IMR-90 (cell line): ENCODE results near the gene HIVEP1. TPM values are rescaled to one million over a fixed set of nuclear protein-coding genes. Genes with fewer than 3 reads are reported as not detected.

Experiments
- ATAC-seq: fragments of 200-7000 bp; cut with Tn5 transposase; 2 replicates; pipeline ENCODE4 v1.9.1; 2020; ENCODE audit warnings: low read depth, mild to moderate bottlenecking, moderate library complexity
- BruUV-seq: library from RNA; stranded (reverse); fragments of 400-500 nt; replicated peaks from 2 replicates; lab custom pipeline; 2021; lab: Mats Ljungman, UMichigan
- CTCF ChIA-PET: fragments of 300-600 bp; formaldehyde crosslinking; extraction: SDS; loops from one replicate; lab custom pipeline; 2021; ENCODE audit warnings: antibody characterized with exemption; lab: Yijun Ruan, JAX
- POLR2A ChIA-PET: fragments of 300-600 bp; sonication (Branson Sonifier 250); formaldehyde crosslinking; loops from one replicate; lab custom pipeline; 2022; ENCODE audit warnings: antibody characterized with exemption; ENCODE audit not compliant: unreplicated experiment; lab: Charles Lee
- DNase-seq: peaks from one replicate; pipeline ENCODE4 v3.0.0; 2013
- H2AFZ ChIP-seq: replicated peaks from 2 replicates; pipeline ENCODE3; 2013; ENCODE audit warnings: low read length, mild to moderate bottlenecking; ENCODE audit not compliant: poor library complexity
- H2AK5ac ChIP-seq: 2 replicates; pipeline ENCODE4 v1.6.1; 2013; ENCODE audit warnings: low read depth, low read length, inconsistent platforms
- H2AK9ac ChIP-seq: replicated peaks from 2 replicates; pipeline ENCODE3; 2013; ENCODE audit warnings: mild to moderate bottlenecking, low read depth, low read length, moderate library complexity; ENCODE audit not compliant: poor library complexity
- H2BK120ac ChIP-seq: 2 replicates; pipeline ENCODE4 v1.6.1; 2013; ENCODE audit warnings: low read depth, low read length, inconsistent platforms
- H2BK15ac ChIP-seq: 3 replicates; pipeline ENCODE4 v1.6.1; 2013; ENCODE audit warnings: low read depth, low read length, inconsistent platforms
- H2BK20ac ChIP-seq: 2 replicates; pipeline ENCODE4 v1.6.1; 2013; ENCODE audit warnings: low read depth, mild to moderate bottlenecking, inconsistent platforms, low read length, moderate library complexity
- H2BK5ac ChIP-seq: 2 replicates; pipeline ENCODE4 v1.6.1; 2013; ENCODE audit warnings: mild to moderate bottlenecking, low read depth, low read length, inconsistent platforms; ENCODE audit not compliant: poor library complexity, severe bottlenecking
- H3K14ac ChIP-seq: replicated peaks from 2 replicates; pipeline ENCODE4 v1.6.1; 2013; ENCODE audit warnings: low read depth, low read length, inconsistent platforms
- H3K18ac ChIP-seq: 2 replicates; pipeline ENCODE4 v1.6.1; 2013; ENCODE audit warnings: low read depth, low read length, control low read depth
- H3K23ac ChIP-seq: 2 replicates; pipeline ENCODE4 v1.6.1; 2013; ENCODE audit warnings: low read depth, low read length, inconsistent platforms
- H3K27ac ChIP-seq: 2 replicates; pipeline ENCODE4 v1.5.1; 2013; ENCODE audit warnings: mild to moderate bottlenecking, control low read depth, low read length; ENCODE audit not compliant: insufficient read depth
- H3K27me3 ChIP-seq: 2 replicates; pipeline ENCODE4 v1.6.1; 2013; ENCODE audit warnings: low read length; ENCODE audit not compliant: control insufficient read depth, insufficient read depth
- H3K36me3 ChIP-seq: 2 replicates; pipeline ENCODE4 v1.6.1; 2013; ENCODE audit warnings: low read length, mixed read lengths; ENCODE audit not compliant: control insufficient read depth, insufficient read depth
- H3K4ac ChIP-seq: 2 replicates; pipeline ENCODE4 v1.6.1; 2013; ENCODE audit warnings: low read depth, low read length, inconsistent platforms
- H3K4me1 ChIP-seq: 2 replicates; pipeline ENCODE4 v1.6.1; 2013; ENCODE audit warnings: low read length, mixed read lengths; ENCODE audit not compliant: control insufficient read depth, insufficient read depth
- H3K4me2 ChIP-seq: 2 replicates; pipeline ENCODE4 v1.6.1; 2013; ENCODE audit warnings: low read depth, mild to moderate bottlenecking, control low read depth, low read length, moderate library complexity
- H3K4me3 ChIP-seq: 2 replicates; pipeline ENCODE4 v1.5.1; 2013; ENCODE audit warnings: low read depth, mild to moderate bottlenecking, control low read depth, low read length, moderate library complexity; ENCODE audit not compliant: insufficient read depth
- H3K56ac ChIP-seq: 2 replicates; pipeline ENCODE4 v1.6.1; 2013; ENCODE audit warnings: low read length, inconsistent platforms; ENCODE audit not compliant: insufficient read depth; ENCODE audit errors: extremely low read depth
- H3K79me1 ChIP-seq, 2 experiments: 2 replicates each; pipeline ENCODE4 v1.6.1; 2013; ENCODE audit warnings: low read length in 2 of 2, inconsistent platforms in 1 of 2, low read depth in 1 of 2
- H3K9ac ChIP-seq: 2 replicates; pipeline ENCODE4 v1.6.1; 2013; ENCODE audit warnings: low read depth, low read length, control low read depth
- H3K9me1 ChIP-seq: 2 replicates; pipeline ENCODE4 v1.6.1; 2013; ENCODE audit warnings: low read length, inconsistent platforms; ENCODE audit not compliant: insufficient read depth
- H3K9me3 ChIP-seq: 2 replicates; pipeline ENCODE4 v1.6.1; 2013; ENCODE audit warnings: low read length; ENCODE audit not compliant: control insufficient read depth, insufficient read depth
- H4K20me1 ChIP-seq: 2 replicates; pipeline ENCODE4 v1.6.1; 2013; ENCODE audit warnings: low read length, inconsistent platforms; ENCODE audit not compliant: insufficient read depth
- H4K5ac ChIP-seq: 2 replicates; pipeline ENCODE4 v1.6.1; 2013; ENCODE audit warnings: mild to moderate bottlenecking, low read depth, low read length, control low read depth
- H4K8ac ChIP-seq, 2 experiments: 2 replicates each; pipeline ENCODE4 v1.6.1; 2013; ENCODE audit warnings: low read depth in 2 of 2, low read length in 2 of 2, control low read depth in 1 of 2, inconsistent platforms in 1 of 2
- H4K91ac ChIP-seq: 2 replicates; pipeline ENCODE4 v1.6.1; 2013; ENCODE audit warnings: low read depth, low read length, inconsistent platforms; ENCODE audit not compliant: insufficient read depth
- CEBPB ChIP-seq: IDR thresholded peaks from 2 replicates; pipeline ENCODE4 v1.6.1; 2012; ENCODE audit warnings: low read depth, low read length, improper control_type of control experiment
- CHD1 ChIP-seq: IDR thresholded peaks from 2 replicates; pipeline ENCODE4 v1.6.1; 2012; ENCODE audit warnings: low read depth, low read length, improper control_type of control experiment
- USF2 ChIP-seq: fragments of 150-350 bp; IDR thresholded peaks from 2 replicates; pipeline ENCODE4 v1.6.1; 2017; ENCODE audit warnings: mild to moderate bottlenecking, antibody characterized with exemption, low read length, low read depth
- WGBS, 2 experiments: methylation state at CpG; one replicate each; pipeline versions ENCODE4 v1.1.5 to v1.1.7; 2013; ENCODE audit warnings: missing lambda C conversion rate in 2 of 2; ENCODE audit not compliant: insufficient read length in 1 of 2; ENCODE audit errors: extremely low coverage in 2 of 2; 5-methylcytosine and 5-hydroxymethylcytosine counted together
- dilution Hi-C: fragments of 300-500 bp; cut with HindIII; formaldehyde crosslinking; loops from one replicate; pipeline ENCODE4 v1.14.3; 2018; ENCODE audit warnings: low sequenced_read_pairs; ENCODE audit not compliant: unreplicated experiment
- in situ Hi-C: fragments of 300-500 bp; cut with MboI; formaldehyde crosslinking; loops from 3 replicates; pipeline ENCODE4 v1.14.3; 2019; ENCODE audit warnings: low sequenced_read_pairs, inconsistent platforms, mixed read lengths
- intact Hi-C: fragments of 100-400 bp; cut with micrococcal nuclease; formaldehyde crosslinking; loops from 2 replicates; pipeline ENCODE4 v1.10.0; 2022
- polyA plus RNA-seq, 3 experiments: library from polyadenylated mRNA; depleted of rRNA; stranded (reverse); fragments of >200 nt; gene quantifications; 2 replicates each; pipeline ENCODE4 v1.2.3, GENCODE V29; 2012; ENCODE audit warnings: low replicate concordance in 1 of 3
- total RNA-seq: library from RNA; depleted of rRNA; stranded (reverse); fragments of >200 nt; gene quantifications from 2 replicates; pipeline ENCODE4 v1.2.3, GENCODE V29; 2012
- TF ChIP-seq, protein P1 (sequence below): conservative IDR thresholded peaks from 2 replicates; pipeline ENCODE4 v1.5.1; 2012; ENCODE audit warnings: mild to moderate bottlenecking, low read depth, low read length, improper control_type of control experiment

Gene HIVEP1
- total and polyA plus RNA-seq, 2 of the 4 experiments (the other 2 are of a cell fraction), result 13.0 to 17.2 TPM

- no peak overlapping the region for H3K4me3 ChIP-seq
- no TSS peak for BruUV-seq
- dilution Hi-C loops, result no loop called here
- no peak overlapping the region for H2BK120ac ChIP-seq
- no peak overlapping the region for H2BK15ac ChIP-seq
- no peaks in the 10 kb centered on the region for H3K4me1 ChIP-seq
- no peak overlapping the region for H2AK9ac ChIP-seq
- in situ Hi-C loops, result no loop called here
- H2BK20ac ChIP-seq, result no peak overlapping the region
- H3K9me3 ChIP-seq, result no peaks in the 10 kb centered on the region
- DNase-seq, result peak; percentile 54
- H3K4ac ChIP-seq, result no peak overlapping the region
- no peak overlapping the region for H3K27ac ChIP-seq
- H3K79me1 ChIP-seq, result no peaks in the 10 kb centered on the region
- no peaks in the 10 kb centered on the region for H3K36me3 ChIP-seq
- ATAC-seq, result peak; percentile 49; the same call in 1 of the 2 replicates
- no peak overlapping the region for H4K91ac ChIP-seq
- no peak overlapping the region for H4K5ac ChIP-seq
- no peak overlapping the region for H2BK5ac ChIP-seq
- no CpG with 5 or more reads among the region's 2 CpGs for WGBS, 2 experiments
- H3K27me3 ChIP-seq, result no peaks in the 10 kb centered on the region
- POLR2A ChIA-PET, result no interaction called here
- H3K23ac ChIP-seq, result no peak overlapping the region
- no peak overlapping the region for H4K8ac ChIP-seq
- no peak overlapping the region for H2AFZ ChIP-seq
- CTCF ChIA-PET, result no interaction called here
- no peak overlapping the region for H3K14ac ChIP-seq
- no peaks in the 10 kb centered on the region; the same call in 1 of the 2 replicates for H3K9me1 ChIP-seq
- no peaks in the 10 kb centered on the region for H4K20me1 ChIP-seq
- no peak overlapping the region for H3K9ac ChIP-seq
- no peak overlapping the region for H3K56ac ChIP-seq
- H2AK5ac ChIP-seq, result no peak overlapping the region
- intact Hi-C loops, result no loop called here
- no peak overlapping the region for H3K4me2 ChIP-seq
- no peak overlapping the region for H3K18ac ChIP-seq
- TF ChIP-seq, protein P1, sequence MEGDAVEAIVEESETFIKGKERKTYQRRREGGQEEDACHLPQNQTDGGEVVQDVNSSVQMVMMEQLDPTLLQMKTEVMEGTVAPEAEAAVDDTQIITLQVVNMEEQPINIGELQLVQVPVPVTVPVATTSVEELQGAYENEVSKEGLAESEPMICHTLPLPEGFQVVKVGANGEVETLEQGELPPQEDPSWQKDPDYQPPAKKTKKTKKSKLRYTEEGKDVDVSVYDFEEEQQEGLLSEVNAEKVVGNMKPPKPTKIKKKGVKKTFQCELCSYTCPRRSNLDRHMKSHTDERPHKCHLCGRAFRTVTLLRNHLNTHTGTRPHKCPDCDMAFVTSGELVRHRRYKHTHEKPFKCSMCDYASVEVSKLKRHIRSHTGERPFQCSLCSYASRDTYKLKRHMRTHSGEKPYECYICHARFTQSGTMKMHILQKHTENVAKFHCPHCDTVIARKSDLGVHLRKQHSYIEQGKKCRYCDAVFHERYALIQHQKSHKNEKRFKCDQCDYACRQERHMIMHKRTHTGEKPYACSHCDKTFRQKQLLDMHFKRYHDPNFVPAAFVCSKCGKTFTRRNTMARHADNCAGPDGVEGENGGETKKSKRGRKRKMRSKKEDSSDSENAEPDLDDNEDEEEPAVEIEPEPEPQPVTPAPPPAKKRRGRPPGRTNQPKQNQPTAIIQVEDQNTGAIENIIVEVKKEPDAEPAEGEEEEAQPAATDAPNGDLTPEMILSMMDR, result no peak
- no peak for TF ChIP-seq CHD1
- TF ChIP-seq USF2, result no peak
- TF ChIP-seq CEBPB, result 0 out of 2 replicates have a peak, but pooled peaks have one; percentile 9
Observed at GRCh38 chr6:12174878-12175277, 162.8 kb downstream of the HIVEP1 start.
